ENCODE measurements around the gene NPR3. TPM values are rescaled to one million over a fixed set of nuclear protein-coding genes. Genes with fewer than 3 reads are reported as not detected.

The NPR3 gene
- total RNA-seq, 1 donor from 2014 or later = 1.1 TPM

GRCh38 chr5:32783661-32784060 is 72.5 kb downstream of the NPR3 start:
- Histone ChIP-seq H3K4me3 (ENCODE audit: insufficient read depth, low read depth, low read length) (no peak overlapping the region), H4K20me1 (ENCODE audit: insufficient read depth, low read length) (no peaks in the 10 kb centered on the region), H3K9ac (ENCODE audit: low read length) (no peak overlapping the region), H3K79me2 (ENCODE audit: insufficient read depth, low read length) (no peaks in the 10 kb centered on the region), H3K27ac (ENCODE audit: low read depth, low read length) (no peak overlapping the region), H3K4me1 (ENCODE audit: insufficient read depth, low read length) (peaks cover 14% of the 10 kb centered on the region), H3K4me2 (ENCODE audit: low read length) (no peak overlapping the region), H3K27me3 (ENCODE audit: insufficient read depth, low read length) (no peaks in the 10 kb centered on the region), H2AFZ (ENCODE audit: low read depth, low read length) (no peak overlapping the region), H3K9me3 (ENCODE audit: insufficient read depth, low read depth, low read length) (no peaks in the 10 kb centered on the region), H3K36me3 (ENCODE audit: insufficient read depth, low read length) (no peaks in the 10 kb centered on the region)
- no peak overlapping the region for H3K27ac Mint-ChIP-seq (ENCODE audit: unreplicated experiment)
- FAIRE-seq (no peak), DNase-seq (ENCODE audit: low read depth) (no peak)
- H3K9me3 Mint-ChIP-seq (ENCODE audit: unreplicated experiment) = peaks cover 2% of the 10 kb centered on the region
- H3K4me1 Mint-ChIP-seq (ENCODE audit: low read depth, unreplicated experiment) = peaks cover 1% of the 10 kb centered on the region
- H3K36me3 Mint-ChIP-seq (ENCODE audit: low read depth, unreplicated experiment) = no peaks in the 10 kb centered on the region
- no peak for TF ChIP-seq EZH2 (IDR thresholded peaks at IDR 0.05; ENCODE audit: insufficient read depth, low read length)
- TF ChIP-seq CTCF (IDR thresholded peaks at IDR 0.05; ENCODE audit: insufficient read depth, low read depth, low read length) = no peak
- H3K27me3 Mint-ChIP-seq (ENCODE audit: low read depth, unreplicated experiment) = peaks cover 11% of the 10 kb centered on the region
- H3K4me3 Mint-ChIP-seq (ENCODE audit: unreplicated experiment) = no peak overlapping the region

GRCh38 chr5:32785611-32786254 is 74.6 kb downstream of the NPR3 start:
- FAIRE-seq (no peak), DNase-seq (ENCODE audit: low read depth) (peak; percentile 93)
- H4K20me1 ChIP-seq (ENCODE audit: insufficient read depth, low read length) = no peaks in the 10 kb centered on the region
- Mint-ChIP-seq H3K9me3 (ENCODE audit: unreplicated experiment) (peaks cover 2% of the 10 kb centered on the region), H3K27me3 (ENCODE audit: low read depth, unreplicated experiment) (peaks cover 9% of the 10 kb centered on the region), H3K36me3 (ENCODE audit: low read depth, unreplicated experiment) (no peaks in the 10 kb centered on the region), H3K4me1 (ENCODE audit: low read depth, unreplicated experiment) (peaks cover 9% of the 10 kb centered on the region), H3K27ac (ENCODE audit: unreplicated experiment) (no peak overlapping the region), H3K4me3 (ENCODE audit: unreplicated experiment) (no peak overlapping the region)
- no peaks in the 10 kb centered on the region for H3K36me3 ChIP-seq (ENCODE audit: insufficient read depth, low read length)
- H3K4me1 ChIP-seq (ENCODE audit: insufficient read depth, low read length) = peaks cover 18% of the 10 kb centered on the region
- H2AFZ ChIP-seq (ENCODE audit: low read depth, low read length) = no peak overlapping the region
- TF ChIP-seq CTCF (IDR thresholded peaks at IDR 0.05; ENCODE audit: insufficient read depth, low read depth, low read length) = no peak
- TF ChIP-seq EZH2 (IDR thresholded peaks at IDR 0.05; ENCODE audit: insufficient read depth, low read length) = no peak
- H3K9me3 ChIP-seq (ENCODE audit: insufficient read depth, low read depth, low read length) = no peaks in the 10 kb centered on the region
- H3K4me2 ChIP-seq (ENCODE audit: low read length) = peak overlapping the region; percentile 13
- no peaks in the 10 kb centered on the region for H3K79me2 ChIP-seq (ENCODE audit: insufficient read depth, low read length)
- no peak overlapping the region for H3K4me3 ChIP-seq (ENCODE audit: insufficient read depth, low read depth, low read length)
- H3K9ac ChIP-seq (ENCODE audit: low read length) = no peak overlapping the region
- H3K27ac ChIP-seq (ENCODE audit: low read depth, low read length) = no peak overlapping the region
- H3K27me3 ChIP-seq (ENCODE audit: insufficient read depth, low read length) = no peaks in the 10 kb centered on the region

- FAIRE-seq (no peak), DNase-seq (ENCODE audit: low read depth) (no peak)
- Histone ChIP-seq H3K79me2 (ENCODE audit: insufficient read depth, low read length) (no peaks in the 10 kb centered on the region), H3K9me3 (ENCODE audit: insufficient read depth, low read depth, low read length) (no peaks in the 10 kb centered on the region), H2AFZ (ENCODE audit: low read depth, low read length) (no peak overlapping the region), H3K4me1 (ENCODE audit: insufficient read depth, low read length) (peaks cover 22% of the 10 kb centered on the region), H3K27ac (ENCODE audit: low read depth, low read length) (no peak overlapping the region), H3K9ac (ENCODE audit: low read length) (no peak overlapping the region), H3K4me2 (ENCODE audit: low read length) (no peak overlapping the region), H3K36me3 (ENCODE audit: insufficient read depth, low read length) (no peaks in the 10 kb centered on the region), H4K20me1 (ENCODE audit: insufficient read depth, low read length) (no peaks in the 10 kb centered on the region), H3K4me3 (ENCODE audit: insufficient read depth, low read depth, low read length) (no peak overlapping the region), H3K27me3 (ENCODE audit: insufficient read depth, low read length) (no peaks in the 10 kb centered on the region)
- Mint-ChIP-seq H3K4me1 (ENCODE audit: low read depth, unreplicated experiment) (peaks cover 15% of the 10 kb centered on the region), H3K27me3 (ENCODE audit: low read depth, unreplicated experiment) (peaks cover 8% of the 10 kb centered on the region), H3K36me3 (ENCODE audit: low read depth, unreplicated experiment) (no peaks in the 10 kb centered on the region), H3K4me3 (ENCODE audit: unreplicated experiment) (no peak overlapping the region), H3K9me3 (ENCODE audit: unreplicated experiment) (peaks cover 2% of the 10 kb centered on the region), H3K27ac (ENCODE audit: unreplicated experiment) (no peak overlapping the region)
- TF ChIP-seq EZH2 (IDR thresholded peaks at IDR 0.05; ENCODE audit: insufficient read depth, low read length) (no peak), CTCF (IDR thresholded peaks at IDR 0.05; ENCODE audit: insufficient read depth, low read depth, low read length) (no peak)
Measured at GRCh38 chr5:32786311-32786710, 75.2 kb downstream of the NPR3 start.

Data from astrocyte (in vitro differentiated cells and primary cell).